Endothelial cell of umbilical vein (primary cell): Measurements from ENCODE around the gene RALB. TPM values are rescaled to one million over a fixed set of nuclear protein-coding genes. Genes with fewer than 3 reads are reported as not detected.

ENCODE experiments used
- BruUV-seq: library from RNA; stranded (reverse); fragments of 400-500 nt; replicated peaks from 2 replicates; lab custom pipeline; 2021; lab: Mats Ljungman, UMichigan
- CTCF ChIA-PET: fragments of 300-600, 350-600 bp; sonication (Branson Sonifier 250); formaldehyde crosslinking; loops from one replicate; lab custom pipeline; 2021; ENCODE audit warnings: antibody characterized with exemption, inconsistent platforms; lab: Charles Lee
- POLR2A ChIA-PET: fragments of 300-600, 350-600 bp; sonication (Branson Sonifier 250); formaldehyde crosslinking; loops from one replicate; lab custom pipeline; 2021; ENCODE audit warnings: antibody characterized with exemption, inconsistent platforms; lab: Charles Lee
- DNase-seq: peaks from one replicate; pipeline ENCODE4 v3.0.0-alpha.2; 2011; ENCODE audit warnings: low read depth, low spot score
- FAIRE-seq: peaks from 2 replicates; lab custom pipeline; 2011; peaks lifted over from hg19 to GRCh38; lab: Jason Lieb, UNC
- H2AFZ ChIP-seq: 2 replicates; pipeline ENCODE4 v1.6.0; 2012; ENCODE audit warnings: low read depth, low read length, control low read depth, inconsistent platforms
- H3K27ac ChIP-seq: 2 replicates; pipeline ENCODE4 v1.5.1; 2011; ENCODE audit warnings: low read depth, mild to moderate bottlenecking, control low read depth, low read length, moderate library complexity; ENCODE audit not compliant: insufficient read depth
- H3K27me3 ChIP-seq, 2 experiments: 2 replicates each; pipeline versions ENCODE4 v1.6.0 to v1.6.1; 2011; ENCODE audit warnings: low read length in 2 of 2, mixed read lengths in 1 of 2; ENCODE audit not compliant: control insufficient read depth in 2 of 2, insufficient read depth in 2 of 2
- H3K36me3 ChIP-seq, 2 experiments: 2 replicates in 1 of 2; 3 replicates in 1 of 2; pipeline ENCODE4 v1.5.1; 2011; ENCODE audit warnings: low read length in 2 of 2, mild to moderate bottlenecking in 1 of 2, moderate library complexity in 1 of 2; ENCODE audit not compliant: control insufficient read depth in 2 of 2, insufficient read depth in 2 of 2; ENCODE audit errors: extremely low read depth in 1 of 2
- H3K4me1 ChIP-seq: 3 replicates; pipeline ENCODE4 v1.5.1; 2011; ENCODE audit warnings: mild to moderate bottlenecking, low read length; ENCODE audit not compliant: control insufficient read depth, insufficient read depth; ENCODE audit errors: extremely low read depth
- H3K4me2 ChIP-seq: 2 replicates; pipeline ENCODE4 v1.6.1; 2011; ENCODE audit warnings: low read length, control low read depth, mixed read lengths; ENCODE audit not compliant: insufficient read depth
- H3K4me3 ChIP-seq, 3 experiments: fragments of 200-600 bp in 1 of 3; sonication (generic), shearing (Covaris generic) in 1 of 3; replicated peaks in 1 of 3; 2 replicates each; pipeline ENCODE4 v1.5.1; 2011 to 2016; ENCODE audit warnings: control low read depth in 3 of 3, low read length in 3 of 3, mild to moderate bottlenecking in 2 of 3, inconsistent platforms in 1 of 3, low read depth in 1 of 3, moderate library complexity in 1 of 3; ENCODE audit not compliant: insufficient read depth in 1 of 3
- H3K79me2 ChIP-seq: 2 replicates; pipeline ENCODE4 v1.6.0; 2012; ENCODE audit warnings: low read length, inconsistent platforms; ENCODE audit not compliant: control insufficient read depth, insufficient read depth
- H3K9ac ChIP-seq: replicated peaks from 2 replicates; pipeline ENCODE3; 2011; ENCODE audit warnings: low read length, control low read depth; ENCODE audit not compliant: insufficient read depth; ENCODE audit errors: extremely low read depth
- H3K9me1 ChIP-seq: replicated peaks from 3 replicates; pipeline ENCODE4 v1.6.0; 2011; ENCODE audit warnings: mild to moderate bottlenecking, low read length; ENCODE audit not compliant: control insufficient read depth, insufficient read depth; ENCODE audit errors: extremely low read depth
- H3K9me3 ChIP-seq: replicated peaks from 2 replicates; pipeline ENCODE4 v1.5.1; 2012; ENCODE audit warnings: low read length, inconsistent platforms; ENCODE audit not compliant: control insufficient read depth, insufficient read depth
- H4K20me1 ChIP-seq: replicated peaks from 2 replicates; pipeline ENCODE3; 2011; ENCODE audit warnings: mild to moderate bottlenecking, low read length; ENCODE audit not compliant: control insufficient read depth, insufficient read depth; ENCODE audit errors: extremely low read depth
- EZH2 ChIP-seq: IDR thresholded peaks from 2 replicates; pipeline ENCODE4 v1.6.1; 2012; ENCODE audit warnings: borderline replicate concordance, low read depth, mild to moderate bottlenecking, moderate library complexity, low read length, inconsistent platforms; ENCODE audit not compliant: severe bottlenecking
- FOS ChIP-seq: IDR thresholded peaks from 2 replicates; pipeline ENCODE4 v1.6.1; 2011; ENCODE audit warnings: mild to moderate bottlenecking, low read length, moderate library complexity, borderline replicate concordance; ENCODE audit not compliant: insufficient read depth
- GATA2 ChIP-seq: IDR thresholded peaks from 2 replicates; pipeline ENCODE4 v1.7.0; 2011; ENCODE audit warnings: low read depth, mild to moderate bottlenecking, moderate library complexity, mixed read lengths, low read length; ENCODE audit not compliant: insufficient read length, insufficient read depth
- JUN ChIP-seq: IDR thresholded peaks from 2 replicates; pipeline ENCODE4 v1.6.1; 2011; ENCODE audit warnings: borderline replicate concordance, low read depth; ENCODE audit not compliant: insufficient read length, insufficient read depth
- MYC ChIP-seq: IDR thresholded peaks from one replicate; pipeline ENCODE4 v1.6.1; 2011; ENCODE audit warnings: mild to moderate bottlenecking, low read depth, low read length
- POLR2A ChIP-seq: IDR thresholded peaks from 2 replicates; pipeline ENCODE4 v1.6.1; 2012; ENCODE audit warnings: low read depth, mild to moderate bottlenecking, control low read depth, low read length
- POLR2AphosphoS5 ChIP-seq: IDR thresholded peaks from 2 replicates; pipeline ENCODE4 v1.6.1; 2012; ENCODE audit warnings: low read depth, mild to moderate bottlenecking, control low read depth, low read length, moderate library complexity; ENCODE audit not compliant: insufficient read depth
- dilution Hi-C: fragments of 300-500 bp; cut with MboI; formaldehyde crosslinking; loops from one replicate; pipeline ENCODE4 v1.15.0; 2019; ENCODE audit warnings: low sequenced_read_pairs; ENCODE audit not compliant: extremely low pct_ligation_motif_present
- intact Hi-C: fragments of 100-400 bp; cut with micrococcal nuclease; formaldehyde crosslinking; loops from one replicate; pipeline ENCODE4 v1.10.0; 2022
- polyA plus RNA-seq, 4 experiments: library from polyadenylated mRNA; depleted of rRNA in 3 of 4; stranded (reverse) in 3 of 4; unstranded in 1 of 4; fragments of >200 nt; gene quantifications; 2 replicates each; pipeline versions ENCODE4 v1.2.1 to v1.2.3, GENCODE V29; 2011 to 2012; ENCODE audit warnings: missing spikeins in 1 of 4
- total RNA-seq: library from RNA; stranded (reverse); gene quantifications from 2 replicates; pipeline ENCODE4 v1.2.3, GENCODE V29; 2021
- TF ChIP-seq, protein P1 (sequence below): IDR thresholded peaks from 2 replicates; pipeline ENCODE4 v1.6.1; 2011; ENCODE audit not compliant: insufficient read depth, insufficient read length
- TF ChIP-seq, protein P2 (sequence below), 2 donors: IDR thresholded peaks; 1 replicate in 1 of 2; 2 replicates in 1 of 2; pipeline ENCODE4 v1.5.1; 2011; ENCODE audit warnings: low read length in 2 of 2, mild to moderate bottlenecking in 2 of 2, moderate library complexity in 2 of 2, control low read depth in 1 of 2, inconsistent platforms in 1 of 2, low read depth in 1 of 2; ENCODE audit not compliant: insufficient read depth in 1 of 2; ENCODE audit errors: extremely low read depth in 1 of 2

The RALB gene
- total and polyA plus RNA-seq, 2 donors (not counting 3 experiments of a cell fraction or from before 2014, with no cell fraction given), result 105 to 115 TPM

DNA sequence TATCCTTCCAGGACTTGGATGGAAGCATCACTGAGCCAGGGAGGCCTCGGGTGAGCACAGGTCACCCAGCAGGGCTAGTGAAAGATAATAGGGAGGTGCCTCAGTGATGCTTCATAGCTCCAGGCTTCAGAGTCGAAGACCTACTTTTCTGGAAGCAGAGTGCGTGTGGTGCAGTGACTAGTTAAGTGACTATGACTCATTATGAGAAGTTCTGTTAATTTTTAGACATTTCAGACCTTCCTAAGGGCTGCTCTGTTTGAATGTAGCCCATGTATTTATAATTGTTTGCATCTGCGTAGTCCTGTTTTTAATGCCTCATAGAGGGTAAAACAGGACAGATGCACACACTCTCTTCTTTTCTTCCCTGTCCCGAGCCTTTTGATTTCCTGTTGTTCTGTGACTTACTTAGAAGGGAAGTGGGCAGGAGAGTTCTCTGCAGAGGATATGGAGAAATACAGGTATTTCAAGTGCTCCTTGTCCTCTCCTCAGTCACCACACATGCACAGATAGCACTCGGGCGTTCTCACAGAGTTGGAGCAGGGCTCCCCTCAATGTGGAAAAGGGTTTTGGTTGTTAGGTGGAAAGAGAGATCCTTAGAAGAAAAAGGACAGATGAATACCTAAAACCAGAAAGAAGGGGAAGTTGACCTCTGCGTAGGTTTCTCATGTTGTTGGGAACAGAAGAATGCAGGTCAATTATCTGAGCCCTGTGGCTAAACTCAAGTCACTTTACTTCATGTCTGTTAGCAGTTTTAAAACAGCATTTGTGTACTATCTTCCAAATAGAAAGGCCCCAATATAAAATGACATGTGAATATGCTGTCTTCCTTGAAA, 34.7 kb downstream of the RALB start:
- Histone ChIP-seq H3K4me1 (peaks cover 25% of the 10 kb centered on the region), H3K9me1 (no peaks in the 10 kb centered on the region), H3K27ac (no peak overlapping the region), H3K27me3 (no peaks in the 10 kb centered on the region), H3K4me2 (no peak overlapping the region), H3K79me2 (peaks cover 9% of the 10 kb centered on the region), H3K36me3 (peaks cover 15 to 20% of the 10 kb centered on the region in 2 experiments), H4K20me1 (no peaks in the 10 kb centered on the region), H3K9me3 (no peaks in the 10 kb centered on the region), H2AFZ (no peak overlapping the region), H3K9ac (no peak overlapping the region), H3K4me3 (no peak overlapping the region)
- dilution Hi-C loops, result no loop called here
- TF ChIP-seq FOS (peak; percentile 65), JUN (peak; percentile 7), GATA2 (no peak)
- TF ChIP-seq, protein P1, sequence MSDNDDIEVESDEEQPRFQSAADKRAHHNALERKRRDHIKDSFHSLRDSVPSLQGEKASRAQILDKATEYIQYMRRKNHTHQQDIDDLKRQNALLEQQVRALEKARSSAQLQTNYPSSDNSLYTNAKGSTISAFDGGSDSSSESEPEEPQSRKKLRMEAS, result no peak
- BruUV-seq, result no TSS peak
- ChIA-PET POLR2A (no interaction called here), CTCF (interaction anchor here (0.7 to 1.0 kb wide), 4 partner anchors 23 to 112 kb away, joined by 3 to 4 read pairs (median 3); no protein-coding TSS in a partner anchor)
- no peak for DNase-seq
- intact Hi-C loops, result no loop called here
- no peak for FAIRE-seq

DNA sequence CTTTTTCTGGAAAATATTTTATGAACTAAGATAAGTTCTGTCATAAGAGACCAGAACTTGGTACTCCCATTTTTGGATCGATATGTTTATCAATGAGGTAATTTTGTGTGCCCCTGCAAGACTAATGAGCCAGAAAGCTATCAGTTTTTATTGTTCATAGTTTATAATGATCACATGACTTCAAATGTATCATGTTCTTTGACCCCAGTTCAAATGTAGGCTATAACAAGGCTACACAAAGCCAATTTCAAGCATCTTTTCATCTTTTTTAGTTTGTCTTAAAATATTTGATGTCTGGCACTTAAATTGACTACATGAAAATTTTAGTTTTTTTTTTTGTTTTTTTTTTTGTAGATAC, 35.3 kb downstream of the RALB start:
- Histone ChIP-seq H3K9me1 (no peaks in the 10 kb centered on the region), H3K4me3 (no peak overlapping the region), H3K79me2 (peaks cover 9% of the 10 kb centered on the region), H3K9ac (no peak overlapping the region), H4K20me1 (no peaks in the 10 kb centered on the region), H3K27ac (no peak overlapping the region), H2AFZ (no peak overlapping the region), H3K4me2 (no peak overlapping the region), H3K4me1 (peaks cover 25% of the 10 kb centered on the region), H3K27me3 (no peaks in the 10 kb centered on the region), H3K9me3 (no peaks in the 10 kb centered on the region), H3K36me3 (peaks cover 16 to 20% of the 10 kb centered on the region in 2 experiments)
- TF ChIP-seq FOS, result no peak
- no peak for TF ChIP-seq POLR2A
- TF ChIP-seq, protein P1, result no peak
- TF ChIP-seq MYC, result no peak
- TF ChIP-seq JUN, result no peak
- TF ChIP-seq, protein P2, sequence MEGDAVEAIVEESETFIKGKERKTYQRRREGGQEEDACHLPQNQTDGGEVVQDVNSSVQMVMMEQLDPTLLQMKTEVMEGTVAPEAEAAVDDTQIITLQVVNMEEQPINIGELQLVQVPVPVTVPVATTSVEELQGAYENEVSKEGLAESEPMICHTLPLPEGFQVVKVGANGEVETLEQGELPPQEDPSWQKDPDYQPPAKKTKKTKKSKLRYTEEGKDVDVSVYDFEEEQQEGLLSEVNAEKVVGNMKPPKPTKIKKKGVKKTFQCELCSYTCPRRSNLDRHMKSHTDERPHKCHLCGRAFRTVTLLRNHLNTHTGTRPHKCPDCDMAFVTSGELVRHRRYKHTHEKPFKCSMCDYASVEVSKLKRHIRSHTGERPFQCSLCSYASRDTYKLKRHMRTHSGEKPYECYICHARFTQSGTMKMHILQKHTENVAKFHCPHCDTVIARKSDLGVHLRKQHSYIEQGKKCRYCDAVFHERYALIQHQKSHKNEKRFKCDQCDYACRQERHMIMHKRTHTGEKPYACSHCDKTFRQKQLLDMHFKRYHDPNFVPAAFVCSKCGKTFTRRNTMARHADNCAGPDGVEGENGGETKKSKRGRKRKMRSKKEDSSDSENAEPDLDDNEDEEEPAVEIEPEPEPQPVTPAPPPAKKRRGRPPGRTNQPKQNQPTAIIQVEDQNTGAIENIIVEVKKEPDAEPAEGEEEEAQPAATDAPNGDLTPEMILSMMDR (IDR thresholded peaks at IDR 0.05; ENCODE audit: extremely low read depth in 1 of 2, insufficient read depth in 1 of 2, low read depth in 1 of 2, low read length in 2 of 2), result no peak
- TF ChIP-seq GATA2, result no peak
- no peak for TF ChIP-seq EZH2
- TF ChIP-seq POLR2AphosphoS5, result no peak
- POLR2A ChIA-PET, result no interaction called here
- FAIRE-seq (no peak), DNase-seq (no peak)
- dilution Hi-C loops (no loop called here), intact Hi-C loops (no loop called here)
- no TSS peak for BruUV-seq
- CTCF ChIA-PET, result interaction anchor here (1.5 kb wide), 1 partner anchor 27 kb away, joined by 5 read pairs; no protein-coding TSS in a partner anchor
